ENCODE results near the gene MISP3. TPM values are rescaled to one million over a fixed set of nuclear protein-coding genes. Genes with fewer than 3 reads are reported as not detected.

MISP3 gene
- total RNA-seq, 1 donor from 2014 or later: 6.7 TPM

DNA sequence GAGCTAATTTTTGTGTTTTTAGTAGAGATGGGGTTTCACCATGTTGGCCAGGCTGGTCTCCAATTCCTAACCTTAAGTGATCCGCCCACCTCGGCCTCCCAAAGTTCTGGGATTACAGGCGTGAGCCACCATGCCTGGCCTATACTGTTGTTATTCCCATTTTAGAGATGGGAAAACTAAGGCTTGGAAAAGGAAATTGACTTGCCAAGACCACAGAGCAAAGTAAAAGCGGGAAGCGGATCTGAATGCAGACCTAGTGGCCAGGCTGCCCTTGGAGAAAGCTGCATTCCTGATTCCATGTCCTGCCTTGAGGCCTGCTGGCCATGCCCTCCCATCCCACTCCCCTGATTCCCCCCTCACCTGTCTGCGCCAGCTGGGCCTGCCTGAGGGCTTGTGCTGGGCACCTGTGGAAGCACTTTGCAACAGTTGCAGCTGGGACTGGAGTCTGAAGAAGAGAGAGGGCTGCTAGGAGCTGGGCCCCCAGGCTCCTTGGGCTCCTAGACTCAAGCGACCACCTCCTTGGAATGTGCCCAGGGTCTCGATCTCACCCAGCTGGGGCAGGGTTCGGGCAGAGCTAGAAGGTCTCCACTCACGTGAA is 16.4 kb upstream of the MISP3 start:
- H3K27me3 ChIP-seq: peaks cover 16% of the 10 kb centered on the region

DNA sequence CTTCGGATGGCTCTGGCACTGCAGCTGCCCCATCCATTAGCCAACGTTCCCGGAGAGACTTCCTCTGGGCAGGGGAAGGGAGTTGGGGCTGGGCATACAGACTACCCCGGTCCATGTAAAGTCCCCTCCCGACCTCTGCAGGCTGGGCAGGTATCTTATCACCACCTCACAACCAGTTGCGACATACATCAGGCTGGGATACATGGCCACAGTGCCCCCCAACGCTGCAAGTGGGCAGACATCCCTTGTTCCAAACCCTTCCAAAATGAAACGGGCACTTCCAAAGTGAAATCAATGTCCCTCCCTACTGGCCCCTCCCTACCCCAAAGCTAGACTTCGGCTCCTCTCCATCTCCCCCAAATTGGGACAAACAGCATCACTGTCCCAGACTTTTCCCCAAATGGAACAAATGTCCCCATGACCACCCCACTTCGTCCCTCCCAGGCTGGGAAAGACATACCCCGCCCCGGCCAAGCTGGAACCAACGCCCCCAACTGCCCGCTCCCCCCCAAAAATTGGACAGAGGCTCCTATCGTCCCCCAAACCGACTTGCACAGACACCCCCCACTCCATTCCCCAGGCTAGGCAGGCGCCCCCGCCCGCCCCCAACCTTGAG is 15.7 kb upstream of the MISP3 start:
- intact Hi-C loops (cut with DNase I): no loop called here
- Histone ChIP-seq H3K36me3 (peaks cover 4% of the 10 kb centered on the region), H3K27ac (no peak overlapping the region), H3K27me3 (peaks cover 16% of the 10 kb centered on the region), H3K4me3 (peak overlapping the region; percentile 16), H3K4me1 (no peaks in the 10 kb centered on the region), H3K9me3 (no peaks in the 10 kb centered on the region)
- ATAC-seq: no peak
- no peak for DNase-seq
- TF ChIP-seq CTCF (IDR thresholded peaks at IDR 0.05): no peak

More for the DNA sequence above, 16.4 kb upstream of the MISP3 start:
- H3K36me3 ChIP-seq: peaks cover 4% of the 10 kb centered on the region
- no peak for TF ChIP-seq CTCF (IDR thresholded peaks at IDR 0.05)
- H3K9me3 ChIP-seq: no peaks in the 10 kb centered on the region
- no peaks in the 10 kb centered on the region for H3K4me1 ChIP-seq
- H3K4me3 ChIP-seq: no peak overlapping the region
- DNase-seq (no peak), ATAC-seq (no peak)
- intact Hi-C loops (cut with DNase I): no loop called here
- H3K27ac ChIP-seq: no peak overlapping the region

GRCh38 chr19:14058182-14059092 is 14.1 kb upstream of the MISP3 start:
- intact Hi-C loops (cut with DNase I): no loop called here
- no peak for DNase-seq
- no peaks in the 10 kb centered on the region for H3K36me3 ChIP-seq
- peaks cover 16% of the 10 kb centered on the region for H3K27me3 ChIP-seq
- ATAC-seq: no peak
- no peaks in the 10 kb centered on the region for H3K4me1 ChIP-seq
- TF ChIP-seq CTCF (IDR thresholded peaks at IDR 0.05): no peak
- H3K4me3 ChIP-seq: no peak overlapping the region
- H3K27ac ChIP-seq: no peak overlapping the region
- H3K9me3 ChIP-seq: no peaks in the 10 kb centered on the region

DNA sequence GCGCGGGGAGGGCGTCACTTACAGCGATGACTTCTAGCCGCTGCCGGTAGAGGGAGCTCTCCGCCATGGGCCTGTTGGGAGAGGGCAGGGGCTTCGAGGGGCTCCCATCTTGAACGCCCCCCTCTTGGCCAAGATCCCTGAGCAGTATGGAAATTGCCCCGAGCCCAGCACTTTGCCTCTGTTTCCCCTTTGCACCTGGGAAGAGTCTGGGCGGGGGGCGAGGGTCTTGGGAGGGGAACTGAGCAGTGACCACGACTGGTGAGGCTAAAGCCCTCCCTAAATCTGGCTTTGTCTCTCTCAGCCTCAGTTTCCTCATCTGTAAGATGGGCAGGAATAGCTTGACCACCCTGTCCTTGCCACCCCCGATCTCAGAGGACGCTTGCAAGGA is 13.5 kb upstream of the MISP3 start:
- ATAC-seq (peak; percentile 6), DNase-seq (peak; percentile 67)
- Histone ChIP-seq H3K27me3 (peaks cover 16% of the 10 kb centered on the region), H3K27ac (no peak overlapping the region), H3K4me1 (no peaks in the 10 kb centered on the region), H3K9me3 (no peaks in the 10 kb centered on the region), H3K4me3 (no peak overlapping the region), H3K36me3 (no peaks in the 10 kb centered on the region)
- intact Hi-C loops (cut with DNase I): no loop called here
- TF ChIP-seq CTCF (IDR thresholded peaks at IDR 0.05): peak; percentile 57

GRCh38 chr19:14059652-14060155 is 12.9 kb upstream of the MISP3 start:
- Histone ChIP-seq H3K27me3 (peaks cover 16% of the 10 kb centered on the region), H3K4me1 (no peaks in the 10 kb centered on the region)

More at GRCh38 chr19:14059652-14060155, 12.9 kb upstream of the MISP3 start:
- Histone ChIP-seq H3K4me3 (no peak overlapping the region), H3K36me3 (no peaks in the 10 kb centered on the region), H3K9me3 (no peaks in the 10 kb centered on the region), H3K27ac (no peak overlapping the region)
- DNase-seq: no peak
- ATAC-seq: no peak
- TF ChIP-seq CTCF (IDR thresholded peaks at IDR 0.05): no peak
- intact Hi-C loops (cut with DNase I): no loop called here

Measured in upper lobe of right lung (tissue), 1 donor.